Esophagus muscularis mucosa (tissue), 4 donors: ENCODE data around the gene PLPP4. TPM values are rescaled to one million over a fixed set of nuclear protein-coding genes. Genes with fewer than 3 reads are reported as not detected.

ENCODE experiments used
- DNase-seq: peaks from one replicate; pipeline ENCODE4 v3.0.0-alpha.2; 2017; ENCODE audit errors: extremely low spot score
- H3K27ac ChIP-seq, 4 donors: fragments of 200-600 bp; sonication (generic); replicated peaks in 1 of 4; 1 replicate in 3 of 4; 2 replicates in 1 of 4; pipeline ENCODE4 v1.5.1; 2016 to 2019; ENCODE audit warnings: mild to moderate bottlenecking in 1 of 4
- H3K27me3 ChIP-seq, 4 donors: fragments of 200-600 bp; sonication (generic); one replicate each; pipeline versions ENCODE4 v1.5.1 to v1.6.0; 2016 to 2019
- H3K36me3 ChIP-seq, 4 donors: fragments of 200-600 bp; sonication (generic); one replicate each; pipeline ENCODE4 v1.5.1; 2016 to 2019
- H3K4me1 ChIP-seq, 4 donors: fragments of 200-600 bp; sonication (generic); one replicate each; pipeline ENCODE4 v1.5.1; 2016 to 2019
- H3K4me3 ChIP-seq, 4 donors: fragments of 200-600 bp; sonication (generic); 1 replicate in 2 of 4; 2 replicates in 2 of 4; pipeline ENCODE4 v1.5.1; 2016 to 2019; ENCODE audit warnings: mild to moderate bottlenecking in 4 of 4, moderate library complexity in 1 of 4
- H3K9me3 ChIP-seq, 4 donors: fragments of 200-600 bp; sonication (generic); 1 replicate in 3 of 4; 2 replicates in 1 of 4; pipeline ENCODE4 v1.5.1; 2016 to 2019
- EP300 ChIP-seq: sonication (generic); formaldehyde crosslinking; IDR thresholded peaks from one replicate; pipeline ENCODE4 v1.6.1; 2017; ENCODE audit warnings: antibody characterized with exemption
- POLR2A ChIP-seq: fragments of 450-650 bp; IDR thresholded peaks from one replicate; pipeline ENCODE4 v1.6.1; 2017; ENCODE audit warnings: antibody characterized with exemption, moderate library complexity, mild to moderate bottlenecking, low read depth
- POLR2AphosphoS5 ChIP-seq, 2 donors: sonication (generic); formaldehyde crosslinking; IDR thresholded peaks; one replicate each; pipeline ENCODE4 v1.6.1; 2017; ENCODE audit warnings: antibody characterized with exemption in 2 of 2
- WGBS: methylation state at CpG from one replicate; pipeline ENCODE4 v1.1.5; 2018; 5-methylcytosine and 5-hydroxymethylcytosine counted together
- intact Hi-C: fragments of 100-400 bp; cut with DNase I; formaldehyde crosslinking; loops from one replicate; pipeline ENCODE4 v1.15.1; 2023
- total RNA-seq, 4 donors: library from RNA; depleted of rRNA; stranded (reverse); fragments of >200 nt; gene quantifications; one replicate each; pipeline versions ENCODE4 v1.1.0 to v1.2.1, GENCODE V29; 2016
- TF ChIP-seq, protein P1 (sequence below), 3 experiments: fragments of 200-600 bp in 2 of 3; fragments of 450-650 bp in 1 of 3; sonication (generic) in 2 of 3; IDR thresholded peaks; one replicate each; pipeline ENCODE4 v1.5.1; 2017 to 2019; ENCODE audit warnings: antibody characterized with exemption in 3 of 3, mild to moderate bottlenecking in 2 of 3, moderate library complexity in 1 of 3

Gene PLPP4
- total RNA-seq, 4 donors from 2014 or later, result 0.84 to 2.1 (median 1.3) TPM

GRCh38 chr10:120541984-120542383 lies 85.0 kb downstream of the PLPP4 start:
- H3K27me3 ChIP-seq, result no peaks in the 10 kb centered on the region
- no peaks in the 10 kb centered on the region for H3K4me1 ChIP-seq
- peak; percentile 57 for DNase-seq
- TF ChIP-seq EP300, result no peak
- no peak for TF ChIP-seq POLR2A
- TF ChIP-seq, protein P1, sequence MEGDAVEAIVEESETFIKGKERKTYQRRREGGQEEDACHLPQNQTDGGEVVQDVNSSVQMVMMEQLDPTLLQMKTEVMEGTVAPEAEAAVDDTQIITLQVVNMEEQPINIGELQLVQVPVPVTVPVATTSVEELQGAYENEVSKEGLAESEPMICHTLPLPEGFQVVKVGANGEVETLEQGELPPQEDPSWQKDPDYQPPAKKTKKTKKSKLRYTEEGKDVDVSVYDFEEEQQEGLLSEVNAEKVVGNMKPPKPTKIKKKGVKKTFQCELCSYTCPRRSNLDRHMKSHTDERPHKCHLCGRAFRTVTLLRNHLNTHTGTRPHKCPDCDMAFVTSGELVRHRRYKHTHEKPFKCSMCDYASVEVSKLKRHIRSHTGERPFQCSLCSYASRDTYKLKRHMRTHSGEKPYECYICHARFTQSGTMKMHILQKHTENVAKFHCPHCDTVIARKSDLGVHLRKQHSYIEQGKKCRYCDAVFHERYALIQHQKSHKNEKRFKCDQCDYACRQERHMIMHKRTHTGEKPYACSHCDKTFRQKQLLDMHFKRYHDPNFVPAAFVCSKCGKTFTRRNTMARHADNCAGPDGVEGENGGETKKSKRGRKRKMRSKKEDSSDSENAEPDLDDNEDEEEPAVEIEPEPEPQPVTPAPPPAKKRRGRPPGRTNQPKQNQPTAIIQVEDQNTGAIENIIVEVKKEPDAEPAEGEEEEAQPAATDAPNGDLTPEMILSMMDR (IDR thresholded peaks at IDR 0.05), result no peak
- no peak for TF ChIP-seq POLR2AphosphoS5 (IDR thresholded peaks at IDR 0.05)
- 82% methylated on average over 4 of the region's 4 CpGs for WGBS
- no peak overlapping the region for H3K4me3 ChIP-seq
- no peaks in the 10 kb centered on the region for H3K9me3 ChIP-seq
- intact Hi-C loops, result no loop called here
- H3K27ac ChIP-seq, result no peak overlapping the region
- H3K36me3 ChIP-seq, result no peaks in the 10 kb centered on the region

GRCh38 chr10:120542591-120542990 lies 85.6 kb downstream of the PLPP4 start:
- WGBS, result 88% methylated on average over 7 of the region's 7 CpGs
- TF ChIP-seq, protein P1 (IDR thresholded peaks at IDR 0.05), result no peak
- TF ChIP-seq EP300 (no peak), POLR2AphosphoS5 (IDR thresholded peaks at IDR 0.05) (no peak), POLR2A (no peak)
- Histone ChIP-seq H3K27ac (no peak overlapping the region), H3K27me3 (no peaks in the 10 kb centered on the region), H3K9me3 (no peaks in the 10 kb centered on the region), H3K4me3 (no peak overlapping the region), H3K36me3 (no peaks in the 10 kb centered on the region), H3K4me1 (no peaks in the 10 kb centered on the region)
- DNase-seq, result no peak
- intact Hi-C loops, result no loop called here

GRCh38 chr10:120543291-120543690 lies 86.3 kb downstream of the PLPP4 start:
- no peaks in the 10 kb centered on the region for H3K4me1 ChIP-seq
- H3K27ac ChIP-seq, result no peak overlapping the region
- 83% methylated on average over 2 of the region's 2 CpGs for WGBS
- DNase-seq, result no peak
- intact Hi-C loops, result no loop called here
- H3K9me3 ChIP-seq, result no peaks in the 10 kb centered on the region
- H3K4me3 ChIP-seq, result no peak overlapping the region
- H3K36me3 ChIP-seq, result no peaks in the 10 kb centered on the region
- no peaks in the 10 kb centered on the region for H3K27me3 ChIP-seq
- TF ChIP-seq, protein P1 (IDR thresholded peaks at IDR 0.05), result no peak
- TF ChIP-seq POLR2AphosphoS5 (IDR thresholded peaks at IDR 0.05) (no peak), EP300 (no peak), POLR2A (no peak)

DNA sequence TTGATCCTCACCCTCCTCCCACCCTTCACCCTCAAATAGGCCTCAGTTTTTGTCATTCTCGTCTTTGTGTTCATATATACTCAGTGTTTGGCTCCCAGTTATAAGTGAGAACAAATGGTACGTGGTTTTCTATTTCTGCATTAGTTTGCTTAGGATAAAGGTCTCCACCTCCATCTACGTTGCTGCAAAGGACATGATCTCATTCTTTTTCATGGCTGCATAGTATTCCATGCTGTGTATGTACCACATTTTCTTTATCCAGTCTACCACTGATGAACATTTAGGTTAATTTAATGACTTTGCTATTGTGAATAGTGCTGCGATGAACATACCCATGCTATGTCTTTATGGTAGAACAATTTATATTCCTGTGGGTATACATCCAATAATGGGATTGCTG lies 91.2 kb downstream of the PLPP4 start:
- WGBS, result 87% methylated on average over 4 of the region's 4 CpGs
- H3K36me3 ChIP-seq, result no peaks in the 10 kb centered on the region
- intact Hi-C loops, result no loop called here
- no peak overlapping the region for H3K27ac ChIP-seq
- no peak for TF ChIP-seq EP300
- no peak for TF ChIP-seq POLR2A
- TF ChIP-seq POLR2AphosphoS5 (IDR thresholded peaks at IDR 0.05), result no peak
- TF ChIP-seq, protein P1 (IDR thresholded peaks at IDR 0.05), result no peak
- no peaks in the 10 kb centered on the region for H3K4me1 ChIP-seq
- H3K27me3 ChIP-seq, result no peaks in the 10 kb centered on the region
- H3K9me3 ChIP-seq, result peaks cover 0 to 8% (median 4%) of the 10 kb centered on the region in 4 donors
- H3K4me3 ChIP-seq, result no peak overlapping the region
- peak; percentile 10 for DNase-seq

- no peak overlapping the region for H3K4me3 ChIP-seq
- no peak overlapping the region for H3K27ac ChIP-seq
- no peak for DNase-seq
- TF ChIP-seq, protein P1 (IDR thresholded peaks at IDR 0.05), result no peak
- no peak for TF ChIP-seq POLR2AphosphoS5 (IDR thresholded peaks at IDR 0.05)
- TF ChIP-seq POLR2A, result no peak
- no peak for TF ChIP-seq EP300
- intact Hi-C loops, result no loop called here
- H3K36me3 ChIP-seq, result no peaks in the 10 kb centered on the region
- peaks cover 0 to 26% (median 19%) of the 10 kb centered on the region in 4 donors for H3K9me3 ChIP-seq
- 83% methylated on average over 2 of the region's 2 CpGs for WGBS
- no peaks in the 10 kb centered on the region for H3K4me1 ChIP-seq
- no peaks in the 10 kb centered on the region for H3K27me3 ChIP-seq
These were observed 95.2 kb downstream of the PLPP4 start for GRCh38 chr10:120552262-120552661.
